Activated CD4-positive, alpha-beta T cell treated with anti-CD3 and anti-CD28 coated beads for 48 hours (primary cell): ENCODE data around the gene LAMA3.

ENCODE experiments used
- DNase-seq: peaks from one replicate; pipeline ENCODE4 v3.0.0-alpha.2; 2020

Gene LAMA3

GRCh38 chr18:23793985-23794867 lies 105.0 kb downstream of the LAMA3 start:
- no peak for DNase-seq

GRCh38 chr18:23798249-23798648 lies 109.0 kb downstream of the LAMA3 start:
- DNase-seq, result no peak

GRCh38 chr18:23798824-23799223 lies 109.6 kb downstream of the LAMA3 start:
- no peak for DNase-seq

- DNase-seq, result no peak
Measured at GRCh38 chr18:23799540-23799939, 110.3 kb downstream of the LAMA3 start.

- DNase-seq, result no peak
Measured at GRCh38 chr18:23800902-23801301, 111.6 kb downstream of the LAMA3 start.

- no peak for DNase-seq
Measured at GRCh38 chr18:23802817-23803216, 113.6 kb downstream of the LAMA3 start.

- DNase-seq, result no peak
Measured at GRCh38 chr18:23803755-23804154, 114.5 kb downstream of the LAMA3 start.

GRCh38 chr18:23805898-23806297 lies 116.6 kb downstream of the LAMA3 start:
- DNase-seq, result no peak

- no peak for DNase-seq
Measured at GRCh38 chr18:23809415-23809814, 120.2 kb downstream of the LAMA3 start.

- DNase-seq, result peak; percentile 31
Measured at GRCh38 chr18:23810396-23810795, 121.1 kb downstream of the LAMA3 start.

- no peak for DNase-seq
Measured at GRCh38 chr18:23811176-23811575, 121.9 kb downstream of the LAMA3 start.

- DNase-seq, result no peak
Measured at GRCh38 chr18:23812546-23813440, 123.5 kb downstream of the LAMA3 start.

- no peak for DNase-seq
Measured at GRCh38 chr18:23814991-23815614, 125.8 kb downstream of the LAMA3 start.

- DNase-seq, result no peak
Measured at GRCh38 chr18:23816021-23816420, 126.8 kb downstream of the LAMA3 start.

GRCh38 chr18:23816740-23817139 lies 127.5 kb downstream of the LAMA3 start:
- DNase-seq, result no peak

- no peak for DNase-seq
Measured at GRCh38 chr18:23819001-23819400, 129.7 kb downstream of the LAMA3 start.

- no peak for DNase-seq
Measured at GRCh38 chr18:23822590-23823385, 133.5 kb downstream of the LAMA3 start.

- no peak for DNase-seq
Measured at GRCh38 chr18:23824240-23824639, 135.0 kb downstream of the LAMA3 start.

GRCh38 chr18:23824669-23825068 lies 135.4 kb downstream of the LAMA3 start:
- no peak for DNase-seq

- no peak for DNase-seq
Measured at GRCh38 chr18:23825496-23825895, 136.2 kb downstream of the LAMA3 start.

- peak; percentile 29 for DNase-seq
Measured at GRCh38 chr18:23825978-23826405, 136.7 kb downstream of the LAMA3 start.

GRCh38 chr18:23826850-23827620 lies 137.8 kb downstream of the LAMA3 start:
- no peak for DNase-seq
